ENCODE measurements around the gene APCDD1L. TPM values are rescaled to one million over a fixed set of nuclear protein-coding genes. Genes with fewer than 3 reads are reported as not detected.

Gene APCDD1L
- total RNA-seq, 6 donors from 2014 or later, result 0.13 TPM; not detected in 5

- no peak for ATAC-seq (ENCODE audit: low FRiP score in 2 of 2)
- DNase-seq, result no peak
- Histone ChIP-seq H3K36me3 (no peaks in the 10 kb centered on the region), H3K27ac (no peak overlapping the region), H3K9me3 (peaks cover 9 to 15% (median 12%) of the 10 kb centered on the region in 4 donors), H3K4me3 (no peak overlapping the region), H3K4me1 (no peaks in the 10 kb centered on the region), H3K27me3 (no peaks in the 10 kb centered on the region)
- 63 to 64% methylated on average over 3 of the region's 3 CpGs for WGBS, 2 donors
- TF ChIP-seq POLR2AphosphoS5 (IDR thresholded peaks at IDR 0.05) (no peak), POLR2A (IDR thresholded peaks at IDR 0.05) (no peak), EP300 (IDR thresholded peaks at IDR 0.05) (no peak), CTCF (IDR thresholded peaks at IDR 0.05) (no peak)
Measured at GRCh38 chr20:58522666-58523065, 7.5 kb upstream of the APCDD1L start.

GRCh38 chr20:58521763-58522162, 6.6 kb upstream of the APCDD1L start:
- ATAC-seq (ENCODE audit: low FRiP score in 2 of 2) (no peak), DNase-seq (no peak)
- H3K27me3 ChIP-seq, result no peaks in the 10 kb centered on the region
- H3K36me3 ChIP-seq, result no peaks in the 10 kb centered on the region
- no peak overlapping the region for H3K27ac ChIP-seq
- WGBS, 2 donors, result 69 to 73% methylated on average over 10 of the region's 10 CpGs
- no peaks in the 10 kb centered on the region for H3K4me1 ChIP-seq
- TF ChIP-seq POLR2A (IDR thresholded peaks at IDR 0.05) (no peak), EP300 (IDR thresholded peaks at IDR 0.05) (no peak), POLR2AphosphoS5 (IDR thresholded peaks at IDR 0.05) (no peak), CTCF (IDR thresholded peaks at IDR 0.05) (no peak)
- H3K4me3 ChIP-seq, result no peak overlapping the region
- peaks cover 3 to 15% (median 9%) of the 10 kb centered on the region in 4 donors for H3K9me3 ChIP-seq

GRCh38 chr20:58519940-58520712, 4.9 kb upstream of the APCDD1L start:
- Histone ChIP-seq H3K9me3 (no peaks in the 10 kb centered on the region), H3K36me3 (no peaks in the 10 kb centered on the region), H3K4me3 (no peak overlapping the region), H3K4me1 (no peaks in the 10 kb centered on the region), H3K27me3 (peaks cover 0 to 3% (median 1%) of the 10 kb centered on the region in 4 donors), H3K27ac (no peak overlapping the region)
- no peak for ATAC-seq (ENCODE audit: low FRiP score in 2 of 2)
- TF ChIP-seq POLR2AphosphoS5 (IDR thresholded peaks at IDR 0.05) (no peak), EP300 (IDR thresholded peaks at IDR 0.05) (no peak), CTCF (IDR thresholded peaks at IDR 0.05) (no peak)
- 80 to 83% methylated on average over 5 of the region's 5 CpGs for WGBS, 2 donors
- no peak for DNase-seq

- Histone ChIP-seq H3K4me3 (no peak overlapping the region), H3K36me3 (no peaks in the 10 kb centered on the region), H3K27ac (no peak overlapping the region), H3K27me3 (peaks cover 0 to 14% (median 6%) of the 10 kb centered on the region in 4 donors), H3K4me1 (peaks cover 0 to 7% (median 0%) of the 10 kb centered on the region in 4 donors), H3K9me3 (no peaks in the 10 kb centered on the region)
- DNase-seq (no peak), ATAC-seq (ENCODE audit: low FRiP score in 2 of 2) (no peak)
- no peak for TF ChIP-seq CTCF (IDR thresholded peaks at IDR 0.05)
- no peak for TF ChIP-seq POLR2AphosphoS5 (IDR thresholded peaks at IDR 0.05)
- no peak for TF ChIP-seq POLR2A (IDR thresholded peaks at IDR 0.05)
- TF ChIP-seq EP300 (IDR thresholded peaks at IDR 0.05), result no peak
- 84 to 91% methylated on average over 4 to 7 of the region's 7 CpGs for WGBS, 2 donors
Measured at GRCh38 chr20:58518896-58519593, 3.8 kb upstream of the APCDD1L start.

Data from upper lobe of left lung (tissue), 6 donors.